Measurements from ENCODE around the gene GPR162.

GRCh38 chr12:6830999-6831398 lies 9.4 kb downstream of the GPR162 start:
- TF ChIP-seq POLR2AphosphoS5 (IDR thresholded peaks at IDR 0.05; ENCODE audit: low read depth, low read length) (no peak), REST (IDR thresholded peaks at IDR 0.05; ENCODE audit: insufficient read depth in 1 of 2, low read depth in 2 of 2, low read length in 2 of 2) (no peak), TAF1 (IDR thresholded peaks at IDR 0.05; ENCODE audit: borderline replicate concordance, insufficient read depth, low read length) (no peak)
